Lower leg skin (tissue), 3 donors: ENCODE data around the gene SEC14L5.

Source experiments
- CTCF ChIP-seq, 3 donors: fragments of 450-650 bp; IDR thresholded peaks; one replicate each; pipeline ENCODE4 v1.5.1; 2016; ENCODE audit warnings: antibody characterized with exemption in 3 of 3, mild to moderate bottlenecking in 3 of 3, moderate library complexity in 2 of 3
- POLR2A ChIP-seq, 2 donors: fragments of 450-650 bp; IDR thresholded peaks; one replicate each; pipeline ENCODE4 v1.6.1; 2016 to 2017; ENCODE audit warnings: antibody characterized with exemption in 2 of 2, mild to moderate bottlenecking in 1 of 2, moderate library complexity in 1 of 2

DNA sequence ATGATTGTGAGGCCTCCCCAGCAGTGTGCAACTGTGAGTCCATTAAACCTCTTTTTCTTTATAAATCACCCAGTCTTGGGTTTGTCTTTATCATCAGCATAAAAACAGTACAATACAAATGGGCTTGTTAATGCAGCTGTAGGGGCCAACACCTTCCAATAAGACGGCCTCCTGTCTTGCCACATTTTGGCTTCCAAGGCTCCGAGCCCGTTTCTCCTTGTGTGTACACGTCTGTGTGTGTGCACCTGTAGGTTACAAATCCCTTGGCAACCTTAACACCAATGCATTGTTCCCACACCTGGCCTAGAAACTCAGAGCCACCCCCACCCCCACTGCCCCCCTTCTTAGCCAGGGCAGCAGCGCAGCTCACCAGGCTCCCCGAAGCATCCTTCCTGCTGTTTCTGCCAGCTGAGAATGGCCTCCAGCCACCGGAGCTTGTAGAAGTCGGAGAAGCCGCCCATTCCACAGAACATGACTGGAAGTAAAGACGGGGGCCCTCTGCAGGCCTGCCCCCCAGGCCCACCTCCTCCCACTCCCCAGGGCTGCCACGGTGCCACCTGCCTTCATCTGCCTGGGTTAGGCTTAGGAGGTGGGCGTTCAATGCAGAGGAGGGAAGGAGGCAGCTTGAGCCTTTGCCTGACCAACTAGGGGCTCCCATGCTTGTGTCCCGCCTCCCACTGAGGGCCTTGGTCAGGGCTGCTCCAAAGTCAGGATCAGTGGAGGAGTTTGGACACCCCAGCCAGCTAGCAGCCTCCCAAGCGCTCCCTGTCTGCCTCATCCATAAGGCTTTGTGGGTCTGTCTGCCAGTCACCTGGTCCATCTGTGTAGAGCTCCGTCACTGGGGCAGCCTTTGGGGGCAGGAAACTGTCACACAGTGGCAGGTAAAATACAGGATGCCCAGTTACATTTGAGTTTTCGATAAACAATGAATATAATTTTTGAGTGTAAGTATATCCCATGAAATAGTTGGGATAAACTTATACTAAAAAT is 97.0 kb downstream of the SEC14L5 start:
- TF ChIP-seq CTCF (IDR thresholded peaks at IDR 0.05) (no peak), POLR2A (IDR thresholded peaks at IDR 0.05) (no peak)
